Posterior cingulate gyrus (tissue), 11 donors: Measurements from ENCODE around the gene ST7.

Experiments
- DNase-seq, 10 donors: peaks; one replicate each; pipeline versions ENCODE4 v3.0.0 to v3.0.0-alpha.2; 2020 to 2021; ENCODE audit warnings: mixed read lengths in 3 of 10
- intact Hi-C: fragments of 100-400 bp; cut with DNase I; formaldehyde crosslinking; loops from one replicate; pipeline ENCODE4 v1.15.1; 2023

The ST7 gene

GRCh38 chr7:117205873-117206272 is 252.6 kb downstream of the ST7 start:
- intact Hi-C loops, result no loop called here
- DNase-seq, result no peak

- no peak for DNase-seq
- intact Hi-C loops, result no loop called here
Measured at GRCh38 chr7:117208257-117208656, 255.0 kb downstream of the ST7 start.

GRCh38 chr7:117210397-117210796 is 257.1 kb downstream of the ST7 start:
- no peak for DNase-seq
- intact Hi-C loops, result no loop called here

GRCh38 chr7:117210908-117211307 is 257.6 kb downstream of the ST7 start:
- DNase-seq, result no peak
- intact Hi-C loops, result no loop called here

GRCh38 chr7:117211614-117212013 is 258.3 kb downstream of the ST7 start:
- intact Hi-C loops, result loop anchor here (2.0 kb wide), 1 partner anchor 173 kb away; no protein-coding TSS in a partner anchor
- DNase-seq, result no peak

GRCh38 chr7:117212969-117213877 is 259.9 kb downstream of the ST7 start:
- intact Hi-C loops, result loop anchor here (2.0 kb wide), 1 partner anchor 172 kb away; no protein-coding TSS in a partner anchor
- DNase-seq, result peak in 7 of 10 donors; percentile 51 to 86 (median 59)

GRCh38 chr7:117216010-117216409 is 262.7 kb downstream of the ST7 start:
- intact Hi-C loops, result no loop called here
- DNase-seq, result no peak

- DNase-seq, result no peak
- intact Hi-C loops, result no loop called here
Measured at GRCh38 chr7:117216436-117217069, 263.3 kb downstream of the ST7 start.

GRCh38 chr7:117217106-117218035 is 264.1 kb downstream of the ST7 start:
- intact Hi-C loops, result no loop called here
- no peak for DNase-seq

- no peak for DNase-seq
- intact Hi-C loops, result no loop called here
Measured at GRCh38 chr7:117218700-117219099, 265.4 kb downstream of the ST7 start.

GRCh38 chr7:117219485-117219884 is 266.2 kb downstream of the ST7 start:
- no peak for DNase-seq
- intact Hi-C loops, result no loop called here

GRCh38 chr7:117220836-117221235 is 267.5 kb downstream of the ST7 start:
- no peak for DNase-seq
- intact Hi-C loops, result no loop called here

- DNase-seq, result peak in 1 of 10 donors; percentile 18
- intact Hi-C loops, result no loop called here
Measured at GRCh38 chr7:117225536-117225935, 272.2 kb downstream of the ST7 start.

- intact Hi-C loops, result no loop called here
- no peak for DNase-seq
Measured at GRCh38 chr7:117227091-117227490, 273.8 kb downstream of the ST7 start.

GRCh38 chr7:117229350-117229749 is 276.0 kb downstream of the ST7 start:
- intact Hi-C loops, result no loop called here
- DNase-seq, result peak in 1 of 10 donors; percentile 51

- intact Hi-C loops, result no loop called here
Measured at GRCh38 chr7:117230276-117231046, 277.2 kb downstream of the ST7 start.

GRCh38 chr7:117231047-117231359 is 277.7 kb downstream of the ST7 start:
- DNase-seq, result no peak

More at GRCh38 chr7:117230276-117231046, 277.2 kb downstream of the ST7 start:
- DNase-seq, result no peak

GRCh38 chr7:117237646-117238045 is 284.3 kb downstream of the ST7 start:
- intact Hi-C loops, result no loop called here
- DNase-seq, result no peak

More at GRCh38 chr7:117231047-117231359, 277.7 kb downstream of the ST7 start:
- intact Hi-C loops, result no loop called here

- peak in 1 of 10 donors; percentile 54 for DNase-seq
- intact Hi-C loops, result no loop called here
Measured at GRCh38 chr7:117238472-117238871, 285.2 kb downstream of the ST7 start.

- peak in 1 of 10 donors; percentile 43 for DNase-seq
- intact Hi-C loops, result no loop called here
Measured at GRCh38 chr7:117238937-117239336, 285.6 kb downstream of the ST7 start.
